Measurements from ENCODE around the gene HLX. TPM values are rescaled to one million over a fixed set of nuclear protein-coding genes. Genes with fewer than 3 reads are reported as not detected.

The HLX gene
- total RNA-seq, 6 donors from 2014 or later = 10.9 to 27.4 (median 20.5) TPM

- H3K4me3 ChIP-seq = no peak overlapping the region
- H3K27ac ChIP-seq = no peak overlapping the region
- WGBS, 2 donors = 64 to 67% methylated on average over 4 of the region's 4 CpGs
- H3K4me1 ChIP-seq = peaks cover 0 to 4% (median 0%) of the 10 kb centered on the region in 4 donors
- H3K36me3 ChIP-seq = no peaks in the 10 kb centered on the region
- no peaks in the 10 kb centered on the region for H3K9me3 ChIP-seq
- no peaks in the 10 kb centered on the region for H3K27me3 ChIP-seq
- DNase-seq = no peak
- TF ChIP-seq POLR2AphosphoS5 (IDR thresholded peaks at IDR 0.05) (no peak), EP300 (IDR thresholded peaks at IDR 0.05) (no peak), POLR2A (IDR thresholded peaks at IDR 0.05) (no peak)
- TF ChIP-seq, protein P1, sequence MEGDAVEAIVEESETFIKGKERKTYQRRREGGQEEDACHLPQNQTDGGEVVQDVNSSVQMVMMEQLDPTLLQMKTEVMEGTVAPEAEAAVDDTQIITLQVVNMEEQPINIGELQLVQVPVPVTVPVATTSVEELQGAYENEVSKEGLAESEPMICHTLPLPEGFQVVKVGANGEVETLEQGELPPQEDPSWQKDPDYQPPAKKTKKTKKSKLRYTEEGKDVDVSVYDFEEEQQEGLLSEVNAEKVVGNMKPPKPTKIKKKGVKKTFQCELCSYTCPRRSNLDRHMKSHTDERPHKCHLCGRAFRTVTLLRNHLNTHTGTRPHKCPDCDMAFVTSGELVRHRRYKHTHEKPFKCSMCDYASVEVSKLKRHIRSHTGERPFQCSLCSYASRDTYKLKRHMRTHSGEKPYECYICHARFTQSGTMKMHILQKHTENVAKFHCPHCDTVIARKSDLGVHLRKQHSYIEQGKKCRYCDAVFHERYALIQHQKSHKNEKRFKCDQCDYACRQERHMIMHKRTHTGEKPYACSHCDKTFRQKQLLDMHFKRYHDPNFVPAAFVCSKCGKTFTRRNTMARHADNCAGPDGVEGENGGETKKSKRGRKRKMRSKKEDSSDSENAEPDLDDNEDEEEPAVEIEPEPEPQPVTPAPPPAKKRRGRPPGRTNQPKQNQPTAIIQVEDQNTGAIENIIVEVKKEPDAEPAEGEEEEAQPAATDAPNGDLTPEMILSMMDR (IDR thresholded peaks at IDR 0.05) = no peak
- no peak for ATAC-seq (ENCODE audit: low FRiP score in 2 of 2)
These were observed 35.8 kb downstream of the HLX start for GRCh38 chr1:220915117-220915440.

DNA sequence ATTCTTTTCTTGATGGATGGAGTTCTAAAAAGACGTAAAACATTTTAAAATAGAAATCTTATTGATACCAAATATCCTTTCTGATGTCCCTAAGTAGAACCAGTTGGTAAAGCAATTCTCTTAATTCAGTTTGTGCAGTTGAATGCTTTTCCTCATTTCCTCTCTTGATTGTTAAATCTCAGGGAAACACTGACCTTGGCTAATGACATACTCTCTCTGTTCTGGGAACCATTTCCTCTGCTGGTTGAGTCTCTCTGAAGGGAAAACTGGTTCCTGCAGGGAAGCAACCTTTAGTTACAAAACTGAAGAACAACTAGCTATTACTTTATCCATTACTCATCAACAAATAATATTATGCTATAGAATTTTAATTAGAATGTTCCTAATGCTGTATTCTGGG, 36.7 kb downstream of the HLX start:
- WGBS, 2 donors = 92 to 100% methylated on average over 1 of the region's 1 CpG

GRCh38 chr1:220917101-220917500, 37.9 kb downstream of the HLX start:
- WGBS, 2 donors = 46 to 51% methylated on average over 5 of the region's 5 CpGs
- H3K9me3 ChIP-seq = no peaks in the 10 kb centered on the region
- no peaks in the 10 kb centered on the region for H3K36me3 ChIP-seq
- H3K27ac ChIP-seq = no peak overlapping the region
- no peak overlapping the region for H3K4me3 ChIP-seq
- no peak for DNase-seq
- peaks cover 0 to 4% (median 0%) of the 10 kb centered on the region in 4 donors for H3K4me1 ChIP-seq
- ATAC-seq (ENCODE audit: low FRiP score in 2 of 2) = no peak
- TF ChIP-seq, protein P1 (IDR thresholded peaks at IDR 0.05) = no peak
- TF ChIP-seq EP300 (IDR thresholded peaks at IDR 0.05) = no peak
- TF ChIP-seq POLR2AphosphoS5 (IDR thresholded peaks at IDR 0.05) = no peak
- no peak for TF ChIP-seq POLR2A (IDR thresholded peaks at IDR 0.05)
- no peaks in the 10 kb centered on the region for H3K27me3 ChIP-seq

More for the DNA sequence above, 36.7 kb downstream of the HLX start:
- H3K27ac ChIP-seq = no peak overlapping the region
- TF ChIP-seq POLR2A (IDR thresholded peaks at IDR 0.05) = no peak
- no peak for TF ChIP-seq POLR2AphosphoS5 (IDR thresholded peaks at IDR 0.05)
- no peak for TF ChIP-seq EP300 (IDR thresholded peaks at IDR 0.05)
- TF ChIP-seq, protein P1 (IDR thresholded peaks at IDR 0.05) = no peak
- no peaks in the 10 kb centered on the region for H3K36me3 ChIP-seq
- no peak overlapping the region for H3K4me3 ChIP-seq
- ATAC-seq (ENCODE audit: low FRiP score in 2 of 2) (no peak), DNase-seq (no peak)
- no peaks in the 10 kb centered on the region for H3K9me3 ChIP-seq
- H3K4me1 ChIP-seq = peaks cover 0 to 4% (median 0%) of the 10 kb centered on the region in 4 donors
- no peaks in the 10 kb centered on the region for H3K27me3 ChIP-seq

DNA sequence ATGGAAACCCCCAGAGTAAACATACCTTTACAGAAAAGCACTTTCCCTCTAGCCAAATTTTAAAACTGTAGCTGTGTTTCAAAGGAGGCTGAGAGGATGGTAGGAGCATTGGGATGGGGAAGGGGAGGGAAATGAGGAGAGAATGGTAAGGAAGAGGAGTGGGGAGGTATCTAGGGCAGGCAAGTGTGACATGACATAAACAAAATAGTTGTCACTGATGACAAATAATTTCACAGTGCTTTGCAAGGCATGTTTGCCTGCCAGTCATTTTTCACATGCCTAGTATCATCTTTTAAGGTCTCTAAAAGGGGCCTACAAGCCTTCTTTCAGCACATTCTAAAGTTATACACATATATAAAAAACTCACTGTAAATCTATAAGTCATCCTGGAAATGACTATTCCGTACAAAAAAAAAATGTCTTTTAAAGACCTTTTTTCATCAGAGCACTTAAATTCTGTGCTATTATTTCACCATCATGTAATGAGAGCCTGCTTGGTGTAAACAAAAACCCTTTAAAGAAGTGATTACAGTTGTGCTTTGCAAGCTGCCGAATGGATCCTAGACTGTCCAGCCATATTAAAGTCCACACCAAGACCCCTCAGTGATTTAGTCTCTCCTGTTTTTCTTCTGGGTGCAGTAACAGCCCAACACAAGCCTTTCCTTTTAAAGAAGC, 38.4 kb downstream of the HLX start:
- ATAC-seq (ENCODE audit: low FRiP score in 2 of 2) = no peak
- 81 to 83% methylated on average over 2 of the region's 2 CpGs for WGBS, 2 donors

More for the DNA sequence above, 38.4 kb downstream of the HLX start:
- no peak for TF ChIP-seq POLR2A (IDR thresholded peaks at IDR 0.05)
- no peak for TF ChIP-seq POLR2AphosphoS5 (IDR thresholded peaks at IDR 0.05)
- TF ChIP-seq, protein P1 (IDR thresholded peaks at IDR 0.05) = no peak
- no peak for TF ChIP-seq EP300 (IDR thresholded peaks at IDR 0.05)
- no peak for DNase-seq
- H3K27ac ChIP-seq = no peak overlapping the region
- no peak overlapping the region for H3K4me3 ChIP-seq
- H3K4me1 ChIP-seq = peaks cover 0 to 4% (median 0%) of the 10 kb centered on the region in 4 donors
- H3K27me3 ChIP-seq = no peaks in the 10 kb centered on the region
- no peaks in the 10 kb centered on the region for H3K9me3 ChIP-seq
- H3K36me3 ChIP-seq = no peaks in the 10 kb centered on the region

Measured in upper lobe of left lung (tissue), 6 donors.